Measurements from ENCODE around the gene NIPAL1.
"Not testable (repeated sequence)": the region's sequence is repeated elsewhere in the genome, so short reads cannot be mapped to it uniquely, and the experiment has no call there.

Gene NIPAL1

GRCh38 chr4:48016141-48017107 lies at the start of gene NIPAL1, which contains the start of gene CNGA1:
Gene NIPAL1, plus strand, starts transcription at chr4:48016772. Its CDS starts 68 bp downstream, at chr4:48016840.
Gene CNGA1, minus strand, starts transcription at chr4:48016681. Its CDS starts 63,992 bp downstream, at chr4:47952689.
- no peaks in the 10 kb centered on the region for H3K36me3 ChIP-seq (ENCODE audit: control insufficient read depth, insufficient read depth, low read length)
- no peaks in the 10 kb centered on the region for H3K4me1 ChIP-seq (ENCODE audit: control insufficient read depth, insufficient read depth, low read length)
- H3K9ac ChIP-seq (ENCODE audit: low read length): peak within 1 kb of the TSS; percentile 65
- H3K27me3 ChIP-seq (ENCODE audit: control insufficient read depth, insufficient read depth, low read length): no peaks in the 10 kb centered on the region
- H3K4me3 ChIP-seq (ENCODE audit: low read length): peak within 1 kb of the TSS; percentile 63
- H3K27ac ChIP-seq (ENCODE audit: low read depth, low read length): no peak within 1 kb of the TSS

- Histone ChIP-seq H3K27me3 (ENCODE audit: control insufficient read depth, insufficient read depth, low read length) (no peaks in the 10 kb centered on the region), H3K9ac (ENCODE audit: low read length) (no peak overlapping the region), H3K27ac (ENCODE audit: low read depth, low read length) (no peak overlapping the region), H3K4me3 (ENCODE audit: low read length) (no peak overlapping the region), H3K4me1 (ENCODE audit: control insufficient read depth, insufficient read depth, low read length) (no peaks in the 10 kb centered on the region), H3K36me3 (ENCODE audit: control insufficient read depth, insufficient read depth, low read length) (no peaks in the 10 kb centered on the region)
These were observed 47.7 kb upstream of the NIPAL1 start for GRCh38 chr4:47968847-47969246.

DNA sequence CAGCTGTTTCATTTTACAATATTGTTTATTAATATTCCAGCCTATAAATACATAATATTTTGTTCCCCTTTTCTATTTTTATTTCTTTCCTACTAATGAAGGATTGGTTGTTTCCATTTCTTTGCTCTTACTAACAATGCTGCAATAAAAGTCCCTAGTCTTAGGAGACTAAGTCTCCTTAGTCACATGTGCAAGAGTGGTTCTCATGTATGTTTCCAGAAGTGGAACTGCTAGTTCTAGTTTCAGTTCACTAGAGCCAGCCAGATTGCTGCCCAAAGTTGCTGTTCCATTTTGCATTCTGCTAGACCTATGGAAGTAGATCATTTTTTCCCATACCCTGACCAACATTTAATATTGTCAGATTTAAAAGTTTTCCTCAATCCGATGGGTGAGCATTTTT lies 44.4 kb upstream of the NIPAL1 start:
- H3K4me1 ChIP-seq (ENCODE audit: control insufficient read depth, insufficient read depth, low read length): no peaks in the 10 kb centered on the region
- no peak overlapping the region for H3K27ac ChIP-seq (ENCODE audit: low read depth, low read length)
- no peaks in the 10 kb centered on the region for H3K27me3 ChIP-seq (ENCODE audit: control insufficient read depth, insufficient read depth, low read length)
- H3K4me3 ChIP-seq (ENCODE audit: low read length): no peak overlapping the region
- no peak overlapping the region for H3K9ac ChIP-seq (ENCODE audit: low read length)
- H3K36me3 ChIP-seq (ENCODE audit: control insufficient read depth, insufficient read depth, low read length): no peaks in the 10 kb centered on the region

- H3K4me1 ChIP-seq (ENCODE audit: control insufficient read depth, insufficient read depth, low read length): no peaks in the 10 kb centered on the region
- no peaks in the 10 kb centered on the region for H3K36me3 ChIP-seq (ENCODE audit: control insufficient read depth, insufficient read depth, low read length)
- H3K27ac ChIP-seq (ENCODE audit: low read depth, low read length): no peak overlapping the region
- H3K27me3 ChIP-seq (ENCODE audit: control insufficient read depth, insufficient read depth, low read length): no peaks in the 10 kb centered on the region
- no peak overlapping the region for H3K9ac ChIP-seq (ENCODE audit: low read length)
- H3K4me3 ChIP-seq (ENCODE audit: low read length): no peak overlapping the region
These were observed 43.9 kb upstream of the NIPAL1 start for GRCh38 chr4:47972721-47973120.

GRCh38 chr4:47974566-47974965 lies 42.0 kb upstream of the NIPAL1 start:
- no peaks in the 10 kb centered on the region for H3K36me3 ChIP-seq (ENCODE audit: control insufficient read depth, insufficient read depth, low read length)
- H3K4me1 ChIP-seq (ENCODE audit: control insufficient read depth, insufficient read depth, low read length): no peaks in the 10 kb centered on the region
- no peak overlapping the region for H3K9ac ChIP-seq (ENCODE audit: low read length)
- no peak overlapping the region for H3K4me3 ChIP-seq (ENCODE audit: low read length)
- no peak overlapping the region for H3K27ac ChIP-seq (ENCODE audit: low read depth, low read length)
- H3K27me3 ChIP-seq (ENCODE audit: control insufficient read depth, insufficient read depth, low read length): no peaks in the 10 kb centered on the region

GRCh38 chr4:47990145-47990544 lies 26.4 kb upstream of the NIPAL1 start:
- Histone ChIP-seq H3K9ac (ENCODE audit: low read length) (no peak overlapping the region), H3K4me1 (ENCODE audit: control insufficient read depth, insufficient read depth, low read length) (no peaks in the 10 kb centered on the region), H3K27ac (ENCODE audit: low read depth, low read length) (no peak overlapping the region), H3K27me3 (ENCODE audit: control insufficient read depth, insufficient read depth, low read length) (no peaks in the 10 kb centered on the region), H3K36me3 (ENCODE audit: control insufficient read depth, insufficient read depth, low read length) (no peaks in the 10 kb centered on the region), H3K4me3 (ENCODE audit: low read length) (no peak overlapping the region)

GRCh38 chr4:47992475-47992874 lies 24.1 kb upstream of the NIPAL1 start:
- H3K9ac ChIP-seq (ENCODE audit: low read length); H3K4me3 ChIP-seq (ENCODE audit: low read length); H3K27ac ChIP-seq (ENCODE audit: low read depth, low read length); H3K4me1 ChIP-seq (ENCODE audit: control insufficient read depth, insufficient read depth, low read length); H3K36me3 ChIP-seq (ENCODE audit: control insufficient read depth, insufficient read depth, low read length); H3K27me3 ChIP-seq (ENCODE audit: control insufficient read depth, insufficient read depth, low read length): not testable (repeated sequence)

DNA sequence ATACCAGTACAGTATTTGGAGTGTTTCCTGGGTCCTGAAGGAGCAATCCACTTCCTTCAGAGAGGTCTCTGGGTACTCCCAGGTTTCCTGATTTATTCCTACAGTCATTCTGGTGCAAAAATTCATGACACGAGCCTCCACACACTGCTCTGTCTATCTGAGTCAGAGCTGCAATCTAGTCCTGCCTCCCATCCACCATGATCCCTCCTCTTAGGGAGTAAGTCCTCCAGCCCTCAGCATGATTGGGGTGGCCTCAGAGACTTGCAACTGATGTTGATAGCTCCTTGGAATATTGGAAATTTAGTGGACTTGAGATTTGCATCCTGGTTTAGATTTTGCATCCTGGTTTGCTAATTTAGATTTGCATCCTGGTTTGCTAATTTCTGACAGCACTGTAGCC lies 20.6 kb upstream of the NIPAL1 start:
- Histone ChIP-seq H3K27me3 (ENCODE audit: control insufficient read depth, insufficient read depth, low read length) (no peaks in the 10 kb centered on the region), H3K9ac (ENCODE audit: low read length) (no peak overlapping the region), H3K4me3 (ENCODE audit: low read length) (no peak overlapping the region), H3K27ac (ENCODE audit: low read depth, low read length) (no peak overlapping the region), H3K4me1 (ENCODE audit: control insufficient read depth, insufficient read depth, low read length) (no peaks in the 10 kb centered on the region), H3K36me3 (ENCODE audit: control insufficient read depth, insufficient read depth, low read length) (no peaks in the 10 kb centered on the region)

DNA sequence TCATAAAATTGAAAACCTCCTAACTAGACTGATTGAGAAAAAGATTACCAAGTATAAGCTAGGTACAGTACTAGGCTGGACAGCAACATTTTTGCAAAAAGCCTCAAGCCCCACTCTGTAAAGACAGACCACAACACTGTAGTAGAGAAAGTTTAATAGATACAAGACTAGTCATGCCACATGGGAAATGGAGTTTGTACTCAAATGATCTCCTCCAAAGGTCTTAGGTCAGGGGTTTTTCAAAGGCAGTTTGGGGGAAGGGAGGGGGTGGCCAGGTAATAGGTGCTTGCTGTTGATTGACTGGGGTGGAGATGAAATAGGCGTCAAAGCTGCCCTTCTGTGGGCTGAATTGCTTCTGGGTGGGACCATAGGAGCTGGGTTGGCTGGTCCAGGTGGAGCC lies 14.3 kb upstream of the NIPAL1 start:
- Histone ChIP-seq H3K4me3 (ENCODE audit: low read length) (no peak overlapping the region), H3K27me3 (ENCODE audit: control insufficient read depth, insufficient read depth, low read length) (no peaks in the 10 kb centered on the region), H3K27ac (ENCODE audit: low read depth, low read length) (no peak overlapping the region), H3K9ac (ENCODE audit: low read length) (no peak overlapping the region), H3K36me3 (ENCODE audit: control insufficient read depth, insufficient read depth, low read length) (no peaks in the 10 kb centered on the region), H3K4me1 (ENCODE audit: control insufficient read depth, insufficient read depth, low read length) (no peaks in the 10 kb centered on the region)

DNA sequence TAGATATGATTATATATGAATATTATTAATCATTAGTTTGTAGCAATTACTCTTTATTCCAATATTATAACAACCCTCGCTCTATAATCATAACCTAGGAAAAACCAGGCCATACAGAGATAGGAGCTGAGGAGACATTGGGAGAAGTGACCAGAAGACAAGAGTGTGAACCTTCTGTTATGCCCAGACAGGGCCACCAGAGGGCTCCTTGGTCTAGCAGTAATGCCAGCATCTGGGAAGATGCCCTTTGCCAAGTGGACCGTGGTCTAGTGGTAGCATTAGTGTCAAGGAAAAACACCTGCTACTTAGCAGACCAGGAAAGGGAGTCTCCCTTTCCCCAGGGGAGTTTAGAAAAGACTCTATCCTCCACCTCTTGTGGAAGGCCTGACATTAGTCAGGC lies 13.0 kb upstream of the NIPAL1 start:
- H3K27me3 ChIP-seq (ENCODE audit: control insufficient read depth, insufficient read depth, low read length); H3K9ac ChIP-seq (ENCODE audit: low read length); H3K36me3 ChIP-seq (ENCODE audit: control insufficient read depth, insufficient read depth, low read length); H3K4me3 ChIP-seq (ENCODE audit: low read length); H3K4me1 ChIP-seq (ENCODE audit: control insufficient read depth, insufficient read depth, low read length); H3K27ac ChIP-seq (ENCODE audit: low read depth, low read length): not testable (repeated sequence)

- no peak overlapping the region for H3K4me3 ChIP-seq (ENCODE audit: low read length)
- no peak overlapping the region for H3K27ac ChIP-seq (ENCODE audit: low read depth, low read length)
- no peaks in the 10 kb centered on the region for H3K36me3 ChIP-seq (ENCODE audit: control insufficient read depth, insufficient read depth, low read length)
- no peaks in the 10 kb centered on the region for H3K27me3 ChIP-seq (ENCODE audit: control insufficient read depth, insufficient read depth, low read length)
- no peak overlapping the region for H3K9ac ChIP-seq (ENCODE audit: low read length)
- no peaks in the 10 kb centered on the region for H3K4me1 ChIP-seq (ENCODE audit: control insufficient read depth, insufficient read depth, low read length)
These were observed 10.8 kb upstream of the NIPAL1 start for GRCh38 chr4:48005781-48006180.

- H3K4me3 ChIP-seq (ENCODE audit: low read length): no peak overlapping the region
- H3K4me1 ChIP-seq (ENCODE audit: control insufficient read depth, insufficient read depth, low read length): no peaks in the 10 kb centered on the region
- H3K27me3 ChIP-seq (ENCODE audit: control insufficient read depth, insufficient read depth, low read length): no peaks in the 10 kb centered on the region
- no peaks in the 10 kb centered on the region for H3K36me3 ChIP-seq (ENCODE audit: control insufficient read depth, insufficient read depth, low read length)
- H3K9ac ChIP-seq (ENCODE audit: low read length): no peak overlapping the region
- no peak overlapping the region for H3K27ac ChIP-seq (ENCODE audit: low read depth, low read length)
These were observed 8.5 kb upstream of the NIPAL1 start for GRCh38 chr4:48008021-48008596.

DNA sequence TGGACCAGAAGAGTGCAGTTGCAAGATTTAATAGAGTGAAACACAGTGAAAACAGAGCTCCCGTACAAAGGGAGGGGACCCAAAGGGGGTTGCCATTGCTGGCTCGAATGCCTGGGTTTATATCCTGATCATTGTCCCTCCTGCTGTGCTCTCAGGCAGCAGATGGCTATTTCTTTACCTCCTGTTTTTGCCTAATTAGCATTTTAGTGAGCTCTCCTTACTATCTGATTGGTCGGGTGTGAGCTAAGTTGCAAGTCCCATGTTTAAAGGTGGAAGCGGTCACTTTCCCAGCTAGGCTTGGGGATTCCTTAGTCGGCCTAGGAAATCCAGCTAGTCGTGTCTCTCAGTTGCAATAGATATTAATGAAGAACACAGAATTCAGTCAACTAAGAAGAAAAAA lies 5.7 kb upstream of the NIPAL1 start:
- H3K36me3 ChIP-seq (ENCODE audit: control insufficient read depth, insufficient read depth, low read length); H3K4me3 ChIP-seq (ENCODE audit: low read length); H3K27ac ChIP-seq (ENCODE audit: low read depth, low read length); H3K4me1 ChIP-seq (ENCODE audit: control insufficient read depth, insufficient read depth, low read length); H3K9ac ChIP-seq (ENCODE audit: low read length); H3K27me3 ChIP-seq (ENCODE audit: control insufficient read depth, insufficient read depth, low read length): not testable (repeated sequence)
